H4 (cell line): ENCODE measurements around the gene KRT9. TPM values are rescaled to one million over a fixed set of nuclear protein-coding genes. Genes with fewer than 3 reads are reported as not detected.

Source experiments
- total RNA-seq: library from RNA; depleted of rRNA; stranded (reverse); fragments of >200 nt; shearing (Covaris generic); gene quantifications from 2 replicates; pipeline ENCODE4 v1.2.3, GENCODE V29; 2014; rRNA removed

KRT9 gene
- total RNA-seq, 1 experiment from 2014 or later: not detected

Other genes starting within 250 kb of the KRT9 start
- gene KRT33A, start 221.2 kb downstream of the KRT9 start, total RNA-seq: not detected in 2 replicates
- gene KRT33B, start 202.2 kb downstream of the KRT9 start, total RNA-seq: not detected in 2 replicates
- 0.12 and 0.21 TPM in 2 replicates for gene KRT34, start 189.8 kb downstream of the KRT9 start, total RNA-seq
- gene KRT31, start 174.5 kb downstream of the KRT9 start, total RNA-seq: not detected in 2 replicates
- gene KRT37, start 147.5 kb downstream of the KRT9 start, total RNA-seq: not detected in 2 replicates
- gene KRT38, start 131.1 kb downstream of the KRT9 start, total RNA-seq: not detected in 2 replicates
- gene KRT32, start 104.7 kb downstream of the KRT9 start, total RNA-seq: not detected in 2 replicates
- not detected in 2 replicates for gene KRT35, start 90.9 kb downstream of the KRT9 start, total RNA-seq
- not detected in 2 replicates for gene KRT36, start 82.1 kb downstream of the KRT9 start, total RNA-seq
- not detected in 2 replicates for gene KRT13, start 66.4 kb downstream of the KRT9 start, total RNA-seq
- gene KRT15, start 53.2 kb downstream of the KRT9 start, total RNA-seq: 0.35 and 1.5 TPM in 2 replicates
- gene KRT19, start 43.8 kb downstream of the KRT9 start, total RNA-seq: 0.17 TPM in 1 of 2 replicates, not detected in the other
- gene KRT14, start 14.8 kb upstream of the KRT9 start, total RNA-seq: not detected in 2 replicates
- 2.5 and 3.2 TPM in 2 replicates for gene KRT16, start 40.7 kb upstream of the KRT9 start, total RNA-seq
- gene KRT17, start 52.5 kb upstream of the KRT9 start, total RNA-seq: 81.4 and 83.8 TPM in 2 replicates
- 86.6 and 90.0 TPM in 2 replicates for gene EIF1, start 116.8 kb upstream of the KRT9 start, total RNA-seq
- gene GAST, start 140.3 kb upstream of the KRT9 start, total RNA-seq: not detected in 2 replicates
- gene HAP1, start 162.6 kb upstream of the KRT9 start, total RNA-seq: 0.06 TPM in 1 of 2 replicates, not detected in the other
- gene JUP, start 214.7 kb upstream of the KRT9 start, total RNA-seq: 5.5 and 5.9 TPM in 2 replicates
- 53.6 and 57.5 TPM in 2 replicates for gene P3H4, start 239.9 kb upstream of the KRT9 start, total RNA-seq
- 90.7 and 91.9 TPM in 2 replicates for gene FKBP10, start 240.9 kb upstream of the KRT9 start, total RNA-seq